Astrocyte (in vitro differentiated cells and primary cell): Measurements from ENCODE around the gene BHLHE40. TPM values are rescaled to one million over a fixed set of nuclear protein-coding genes. Genes with fewer than 3 reads are reported as not detected.
"Not testable (repeated sequence)": the region's sequence is repeated elsewhere in the genome, so short reads cannot be mapped to it uniquely, and the experiment has no call there.

ENCODE experiments used
- DNase-seq: peaks from one replicate; pipeline ENCODE4 v3.0.0-alpha.2; 2010; ENCODE audit warnings: low read depth
- FAIRE-seq: peaks from 2 replicates; lab custom pipeline; 2011; peaks lifted over from hg19 to GRCh38; lab: Jason Lieb, UNC
- H2AFZ ChIP-seq: 2 replicates; pipeline ENCODE4 v1.6.0; 2012; ENCODE audit warnings: low read depth, low read length, inconsistent platforms
- H3K27ac ChIP-seq: 2 replicates; pipeline ENCODE4 v1.5.1; 2011; ENCODE audit warnings: low read depth, low read length, inconsistent platforms
- H3K27me3 ChIP-seq: 2 replicates; pipeline ENCODE4 v1.6.0; 2011; ENCODE audit warnings: low read length, inconsistent platforms; ENCODE audit not compliant: insufficient read depth
- H3K36me3 ChIP-seq: 2 replicates; pipeline ENCODE4 v1.5.1; 2011; ENCODE audit warnings: low read length, inconsistent platforms; ENCODE audit not compliant: insufficient read depth
- H3K4me1 ChIP-seq: 2 replicates; pipeline ENCODE4 v1.5.1; 2011; ENCODE audit warnings: low read length, inconsistent platforms; ENCODE audit not compliant: insufficient read depth
- H3K4me2 ChIP-seq: 2 replicates; pipeline ENCODE4 v1.6.0; 2012; ENCODE audit warnings: low read length, inconsistent platforms
- H3K4me3 ChIP-seq: 2 replicates; pipeline ENCODE4 v1.5.1; 2011; ENCODE audit warnings: low read depth, mild to moderate bottlenecking, low read length, inconsistent platforms; ENCODE audit not compliant: insufficient read depth
- H3K79me2 ChIP-seq: 2 replicates; pipeline ENCODE4 v1.6.0; 2012; ENCODE audit warnings: mild to moderate bottlenecking, low read length, inconsistent platforms; ENCODE audit not compliant: insufficient read depth
- H3K9ac ChIP-seq: 2 replicates; pipeline ENCODE4 v1.6.0; 2012; ENCODE audit warnings: mild to moderate bottlenecking, low read length, inconsistent platforms
- H3K9me3 ChIP-seq: 2 replicates; pipeline ENCODE4 v1.5.1; 2012; ENCODE audit warnings: low read depth, mild to moderate bottlenecking, low read length, inconsistent platforms; ENCODE audit not compliant: insufficient read depth
- H4K20me1 ChIP-seq: 2 replicates; pipeline ENCODE4 v1.6.0; 2012; ENCODE audit warnings: low read length, inconsistent platforms; ENCODE audit not compliant: insufficient read depth
- H3K27ac Mint-ChIP-seq: one replicate; pipeline ENCODE4 v1.8.0; 2021; ENCODE audit warnings: mild to moderate bottlenecking, mixed read lengths; ENCODE audit not compliant: unreplicated experiment
- H3K27me3 Mint-ChIP-seq: one replicate; pipeline ENCODE4 v1.8.0; 2021; ENCODE audit warnings: low read depth, mixed read lengths; ENCODE audit not compliant: unreplicated experiment
- H3K36me3 Mint-ChIP-seq: one replicate; pipeline ENCODE4 v1.8.0; 2021; ENCODE audit warnings: low read depth, mixed read lengths; ENCODE audit not compliant: unreplicated experiment
- H3K4me1 Mint-ChIP-seq: one replicate; pipeline ENCODE4 v1.8.0; 2021; ENCODE audit warnings: low read depth, mixed read lengths; ENCODE audit not compliant: unreplicated experiment
- H3K4me3 Mint-ChIP-seq: one replicate; pipeline ENCODE4 v1.8.0; 2021; ENCODE audit warnings: mild to moderate bottlenecking, moderate library complexity, mixed read lengths; ENCODE audit not compliant: unreplicated experiment
- H3K9me3 Mint-ChIP-seq: one replicate; pipeline ENCODE4 v1.8.0; 2021; ENCODE audit warnings: mild to moderate bottlenecking, mixed read lengths; ENCODE audit not compliant: unreplicated experiment
- CTCF ChIP-seq: IDR thresholded peaks from 2 replicates; pipeline ENCODE4 v1.5.1; 2011; ENCODE audit warnings: low read depth, mild to moderate bottlenecking, inconsistent platforms, low read length, moderate library complexity; ENCODE audit not compliant: insufficient read depth
- EZH2 ChIP-seq: IDR thresholded peaks from 2 replicates; pipeline ENCODE4 v1.6.1; 2012; ENCODE audit warnings: mild to moderate bottlenecking, low read length, inconsistent platforms; ENCODE audit not compliant: insufficient read depth
- total RNA-seq: library from RNA; stranded (reverse); gene quantifications from 2 replicates; pipeline ENCODE4 v1.2.1, GENCODE V29; 2021

BHLHE40 gene
- total RNA-seq, 1 donor from 2014 or later = 156 TPM

GRCh38 chr3:4957978-4958377 lies 21.3 kb upstream of the BHLHE40 start:
- peaks cover 1% of the 10 kb centered on the region for H3K4me1 ChIP-seq
- H3K27ac ChIP-seq = no peak overlapping the region
- H3K4me3 Mint-ChIP-seq = no peak overlapping the region
- no peak overlapping the region for H2AFZ ChIP-seq
- no peaks in the 10 kb centered on the region for H3K27me3 ChIP-seq
- FAIRE-seq (no peak), DNase-seq (no peak)
- no peaks in the 10 kb centered on the region for H4K20me1 ChIP-seq
- H3K36me3 Mint-ChIP-seq = no peaks in the 10 kb centered on the region
- H3K79me2 ChIP-seq = no peaks in the 10 kb centered on the region
- no peaks in the 10 kb centered on the region for H3K27me3 Mint-ChIP-seq
- H3K9ac ChIP-seq = no peak overlapping the region
- H3K4me2 ChIP-seq = no peak overlapping the region
- peaks cover 3% of the 10 kb centered on the region for H3K9me3 ChIP-seq
- H3K9me3 Mint-ChIP-seq = peaks cover 14% of the 10 kb centered on the region
- H3K27ac Mint-ChIP-seq = no peak overlapping the region
- H3K4me3 ChIP-seq = no peak overlapping the region
- H3K36me3 ChIP-seq = no peaks in the 10 kb centered on the region
- no peak for TF ChIP-seq CTCF
- no peak for TF ChIP-seq EZH2
- H3K4me1 Mint-ChIP-seq = no peaks in the 10 kb centered on the region

GRCh38 chr3:4959180-4959579 lies 20.1 kb upstream of the BHLHE40 start:
- DNase-seq = no peak
- Histone ChIP-seq H3K79me2 (no peaks in the 10 kb centered on the region), H3K36me3 (no peaks in the 10 kb centered on the region), H3K4me1 (no peaks in the 10 kb centered on the region), H3K4me2 (no peak overlapping the region), H4K20me1 (no peaks in the 10 kb centered on the region), H3K9me3 (peaks cover 3% of the 10 kb centered on the region), H3K27me3 (no peaks in the 10 kb centered on the region), H3K27ac (no peak overlapping the region), H2AFZ (no peak overlapping the region), H3K4me3 (no peak overlapping the region), H3K9ac (no peak overlapping the region)
- no peak for FAIRE-seq
- Mint-ChIP-seq H3K4me1 (peaks cover 6% of the 10 kb centered on the region), H3K9me3 (peaks cover 12% of the 10 kb centered on the region), H3K36me3 (no peaks in the 10 kb centered on the region), H3K27me3 (no peaks in the 10 kb centered on the region), H3K27ac (no peak overlapping the region), H3K4me3 (no peak overlapping the region)
- no peak for TF ChIP-seq EZH2
- no peak for TF ChIP-seq CTCF

- not testable (repeated sequence) for DNase-seq, H3K79me2 ChIP-seq, H3K4me3 ChIP-seq, H3K27ac ChIP-seq, H3K4me3 Mint-ChIP-seq, H4K20me1 ChIP-seq, H3K9me3 ChIP-seq, H3K27me3 Mint-ChIP-seq, H3K27ac Mint-ChIP-seq, H3K36me3 Mint-ChIP-seq, FAIRE-seq, H3K36me3 ChIP-seq, H3K27me3 ChIP-seq, H2AFZ ChIP-seq, H3K4me1 Mint-ChIP-seq, H3K4me2 ChIP-seq, H3K9ac ChIP-seq, H3K4me1 ChIP-seq
- H3K9me3 Mint-ChIP-seq = peaks cover 17% of the 10 kb centered on the region
Measured at GRCh38 chr3:4961865-4962264, 17.4 kb upstream of the BHLHE40 start.
